GM12892 (cell line): ENCODE data around the gene MEIS3.
"Not testable (repeated sequence)": the region's sequence is repeated elsewhere in the genome, so short reads cannot be mapped to it uniquely, and the experiment has no call there.

Experiments used
- DNase-seq: peaks from one replicate; pipeline ENCODE4 v3.0.0; 2011; ENCODE audit not compliant: insufficient read length
- FAIRE-seq: peaks from 2 replicates; lab custom pipeline; 2011; peaks lifted over from hg19 to GRCh38; lab: Jason Lieb, UNC
- POLR2A ChIP-seq: IDR thresholded peaks from 2 replicates; pipeline ENCODE4 v1.6.1; 2011; ENCODE audit warnings: low read depth, low read length, control low read depth
- POLR2AphosphoS5 ChIP-seq: IDR thresholded peaks from 2 replicates; pipeline ENCODE4 v1.6.1; 2011; ENCODE audit warnings: low read depth, low read length, control low read depth
- TAF1 ChIP-seq: IDR thresholded peaks from 2 replicates; pipeline ENCODE4 v1.6.1; 2011; ENCODE audit warnings: low read depth, mild to moderate bottlenecking, control low read depth, low read length, borderline replicate concordance

Gene MEIS3

GRCh38 chr19:47421844-47422395 is 2.6 kb upstream of the MEIS3 start:
- no peak for TF ChIP-seq POLR2A
- TF ChIP-seq POLR2AphosphoS5 = no peak
- TF ChIP-seq TAF1 = no peak
- FAIRE-seq = no peak
- DNase-seq = no peak

- DNase-seq (no peak), FAIRE-seq (no peak)
- TF ChIP-seq TAF1 (no peak), POLR2AphosphoS5 (no peak), POLR2A (no peak)
Observed at GRCh38 chr19:47421244-47421786, 2.0 kb upstream of the MEIS3 start.

GRCh38 chr19:47419789-47420188 is 462 bp upstream of the MEIS3 start:
- FAIRE-seq (no peak), DNase-seq (no peak)
- TF ChIP-seq POLR2A (no peak), TAF1 (no peak), POLR2AphosphoS5 (no peak)

- TF ChIP-seq POLR2AphosphoS5 = no peak
- no peak for TF ChIP-seq TAF1
- no peak for TF ChIP-seq POLR2A
- FAIRE-seq = no peak
Observed at GRCh38 chr19:47418692-47419029, 666 bp downstream of the MEIS3 start.

GRCh38 chr19:47417746-47418691 is 1.3 kb downstream of the MEIS3 start:
- DNase-seq = no peak
- TF ChIP-seq POLR2AphosphoS5 (no peak), POLR2A (no peak), TAF1 (no peak)
- no peak for FAIRE-seq

More at GRCh38 chr19:47418692-47419029, 666 bp downstream of the MEIS3 start:
- no peak for DNase-seq

- FAIRE-seq (no peak), DNase-seq (no peak)
- TF ChIP-seq POLR2AphosphoS5 (no peak), TAF1 (no peak), POLR2A (no peak)
Observed at GRCh38 chr19:47417107-47417745, 2.1 kb downstream of the MEIS3 start.

GRCh38 chr19:47416643-47416985 is 2.7 kb downstream of the MEIS3 start:
- no peak for FAIRE-seq
- no peak for DNase-seq
- no peak for TF ChIP-seq POLR2A

GRCh38 chr19:47415953-47416642 is 3.2 kb downstream of the MEIS3 start:
- FAIRE-seq (no peak), DNase-seq (no peak)
- no peak for TF ChIP-seq POLR2A
- no peak for TF ChIP-seq TAF1
- no peak for TF ChIP-seq POLR2AphosphoS5

GRCh38 chr19:47414469-47414868 is 4.9 kb downstream of the MEIS3 start:
- FAIRE-seq (no peak), DNase-seq (no peak)
- TF ChIP-seq TAF1 (no peak), POLR2AphosphoS5 (no peak), POLR2A (no peak)

GRCh38 chr19:47413941-47414340 is 5.4 kb downstream of the MEIS3 start:
- DNase-seq (no peak), FAIRE-seq (no peak)
- TF ChIP-seq POLR2AphosphoS5 (no peak), TAF1 (no peak), POLR2A (no peak)

- DNase-seq, FAIRE-seq: not testable (repeated sequence)
Observed at GRCh38 chr19:47411696-47412095, 7.6 kb downstream of the MEIS3 start.

GRCh38 chr19:47411101-47411500 is 8.2 kb downstream of the MEIS3 start:
- TF ChIP-seq TAF1 (no peak), POLR2A (no peak), POLR2AphosphoS5 (no peak)
- no peak for DNase-seq
- no peak for FAIRE-seq
